H1 (cell line): ENCODE results near the gene FOXL1.

Source experiments
- CREB1 ChIP-seq: IDR thresholded peaks from 2 replicates; pipeline ENCODE4 v1.6.1; 2012; ENCODE audit warnings: inconsistent platforms
- EGR1 ChIP-seq: IDR thresholded peaks from 2 replicates; pipeline ENCODE4 v1.6.1; 2011; ENCODE audit warnings: low read depth, low read length, borderline replicate concordance
- EZH2 ChIP-seq: fragments of 200-600 bp; sonication (generic); IDR thresholded peaks from 2 replicates; pipeline ENCODE4 v1.7.1; 2012; ENCODE audit warnings: low read depth, mild to moderate bottlenecking, moderate library complexity, low read length, inconsistent platforms; ENCODE audit not compliant: severe bottlenecking
- FOSL1 ChIP-seq: IDR thresholded peaks from 2 replicates; pipeline ENCODE4 v1.6.1; 2011; ENCODE audit warnings: mild to moderate bottlenecking, low read depth, low read length, moderate library complexity; ENCODE audit not compliant: insufficient read depth
- HDAC6 ChIP-seq: IDR thresholded peaks from one replicate; pipeline ENCODE4 v1.7.1; 2012; ENCODE audit warnings: low read depth, mild to moderate bottlenecking, inconsistent platforms, low read length, moderate library complexity
- RBBP5 ChIP-seq: IDR thresholded peaks from 2 replicates; pipeline ENCODE4 v1.7.1; 2012; ENCODE audit warnings: low read depth, mild to moderate bottlenecking, inconsistent platforms, low read length, moderate library complexity, borderline replicate concordance
- SIN3A ChIP-seq, 2 experiments: IDR thresholded peaks in 1 of 2; conservative IDR thresholded peaks in 1 of 2; 2 replicates each; pipeline ENCODE4 v1.6.1; 2011 to 2012; ENCODE audit warnings: low read length in 2 of 2, improper control_type of control experiment in 1 of 2, low read depth in 1 of 2, mild to moderate bottlenecking in 1 of 2
- SRF ChIP-seq: IDR thresholded peaks from 2 replicates; pipeline ENCODE4 v1.6.1; 2011; ENCODE audit warnings: mild to moderate bottlenecking, low read depth, low read length, moderate library complexity
- YY1 ChIP-seq: IDR thresholded peaks from 2 replicates; pipeline ENCODE4 v1.6.1; 2011; ENCODE audit warnings: low read depth, mild to moderate bottlenecking, low read length
- TF ChIP-seq, protein P1 (sequence below), 3 experiments: IDR thresholded peaks; 1 replicate in 2 of 3; 2 replicates in 1 of 3; pipeline versions ENCODE4 v1.5.1 to v1.6.1; 2011; ENCODE audit warnings: low read length in 3 of 3, mild to moderate bottlenecking in 3 of 3, inconsistent platforms in 2 of 3, low read depth in 1 of 3, moderate library complexity in 1 of 3; ENCODE audit not compliant: insufficient read depth in 1 of 3; ENCODE audit errors: control extremely low read depth in 1 of 3
- TF ChIP-seq, protein P2 (sequence below): IDR thresholded peaks from 2 replicates; pipeline ENCODE4 v1.6.1; 2011; ENCODE audit warnings: low read length, improper control_type of control experiment

DNA sequence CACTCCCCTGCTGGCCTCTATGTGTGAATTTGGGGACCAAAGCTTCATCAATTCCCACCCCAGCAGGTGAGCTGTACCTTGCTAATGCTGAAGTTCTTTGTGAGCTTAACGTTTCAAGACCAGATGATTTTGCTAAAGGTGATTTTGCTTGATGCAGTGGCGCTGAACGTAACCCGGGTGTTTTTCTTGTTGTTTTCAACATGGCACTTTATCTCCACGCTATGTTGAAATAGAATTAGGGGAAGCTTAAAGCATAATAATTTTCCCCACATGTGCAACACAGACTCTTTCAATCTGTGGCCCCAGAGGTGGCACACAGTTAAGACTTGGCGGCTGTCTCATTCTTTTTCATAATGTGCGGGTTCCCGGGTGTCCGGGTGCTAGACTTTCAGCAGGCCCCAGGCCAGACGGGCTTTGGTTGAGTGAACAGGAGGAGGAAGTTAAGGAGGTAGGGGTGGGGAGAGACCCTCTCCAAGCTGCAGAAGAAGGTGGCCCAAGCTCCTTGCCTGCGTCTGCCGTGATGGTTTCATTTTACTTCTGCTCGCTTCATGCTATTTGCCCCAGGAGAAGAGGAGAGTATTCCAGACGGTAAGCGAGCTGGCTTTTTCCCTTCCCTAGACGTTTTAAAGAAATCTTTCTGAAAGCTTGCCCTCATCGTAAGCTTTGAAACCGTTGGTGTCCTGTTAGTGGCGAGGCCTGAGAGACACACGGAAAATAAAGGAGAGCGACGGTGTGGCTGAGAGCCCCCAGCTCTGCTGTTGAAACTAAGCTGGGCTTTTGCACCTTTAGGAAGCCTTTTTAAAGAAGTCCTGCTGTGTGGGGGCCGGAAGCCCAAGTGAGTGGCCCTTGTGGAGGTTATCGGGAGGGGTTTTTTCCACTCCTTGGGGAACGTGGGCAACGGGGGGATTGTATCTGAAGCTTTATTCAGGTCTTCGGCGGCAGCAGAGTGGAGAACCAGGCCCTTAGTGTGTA is 7.5 kb upstream of the FOXL1 start:
- TF ChIP-seq YY1 (no peak), RBBP5 (no peak), EGR1 (no peak), CREB1 (no peak), HDAC6 (no peak), FOSL1 (no peak), EZH2 (peak; percentile 91), SIN3A (conservative IDR thresholded peaks at IDR 0.05 in 1 of 2, IDR thresholded peaks at IDR 0.05 in 1 of 2; ENCODE audit: low read depth in 1 of 2, low read length in 2 of 2) (no peak), SRF (no peak)
- TF ChIP-seq, protein P1, sequence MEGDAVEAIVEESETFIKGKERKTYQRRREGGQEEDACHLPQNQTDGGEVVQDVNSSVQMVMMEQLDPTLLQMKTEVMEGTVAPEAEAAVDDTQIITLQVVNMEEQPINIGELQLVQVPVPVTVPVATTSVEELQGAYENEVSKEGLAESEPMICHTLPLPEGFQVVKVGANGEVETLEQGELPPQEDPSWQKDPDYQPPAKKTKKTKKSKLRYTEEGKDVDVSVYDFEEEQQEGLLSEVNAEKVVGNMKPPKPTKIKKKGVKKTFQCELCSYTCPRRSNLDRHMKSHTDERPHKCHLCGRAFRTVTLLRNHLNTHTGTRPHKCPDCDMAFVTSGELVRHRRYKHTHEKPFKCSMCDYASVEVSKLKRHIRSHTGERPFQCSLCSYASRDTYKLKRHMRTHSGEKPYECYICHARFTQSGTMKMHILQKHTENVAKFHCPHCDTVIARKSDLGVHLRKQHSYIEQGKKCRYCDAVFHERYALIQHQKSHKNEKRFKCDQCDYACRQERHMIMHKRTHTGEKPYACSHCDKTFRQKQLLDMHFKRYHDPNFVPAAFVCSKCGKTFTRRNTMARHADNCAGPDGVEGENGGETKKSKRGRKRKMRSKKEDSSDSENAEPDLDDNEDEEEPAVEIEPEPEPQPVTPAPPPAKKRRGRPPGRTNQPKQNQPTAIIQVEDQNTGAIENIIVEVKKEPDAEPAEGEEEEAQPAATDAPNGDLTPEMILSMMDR (IDR thresholded peaks at IDR 0.05; ENCODE audit: control extremely low read depth in 1 of 3, insufficient read depth in 1 of 3, low read depth in 1 of 3, low read length in 3 of 3) = no peak
- TF ChIP-seq, protein P2, sequence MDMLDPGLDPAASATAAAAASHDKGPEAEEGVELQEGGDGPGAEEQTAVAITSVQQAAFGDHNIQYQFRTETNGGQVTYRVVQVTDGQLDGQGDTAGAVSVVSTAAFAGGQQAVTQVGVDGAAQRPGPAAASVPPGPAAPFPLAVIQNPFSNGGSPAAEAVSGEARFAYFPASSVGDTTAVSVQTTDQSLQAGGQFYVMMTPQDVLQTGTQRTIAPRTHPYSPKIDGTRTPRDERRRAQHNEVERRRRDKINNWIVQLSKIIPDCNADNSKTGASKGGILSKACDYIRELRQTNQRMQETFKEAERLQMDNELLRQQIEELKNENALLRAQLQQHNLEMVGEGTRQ = no peak
